Left lung (tissue), 10 donors: ENCODE data around the gene PDE4B. TPM values are rescaled to one million over a fixed set of nuclear protein-coding genes. Genes with fewer than 3 reads are reported as not detected.
A peak's percentile ranks its signal among the peaks of the same experiment; 100 is the strongest.

Experiments
- ATAC-seq: fragments of 200-7000 bp; cut with Tn5 transposase; one replicate; pipeline ENCODE4 v1.9.1; 2020; ENCODE audit warnings: moderate library complexity
- DNase-seq, 4 donors: peaks; one replicate each; pipeline ENCODE4 v3.0.0-alpha.2; 2013 to 2020
- H3K27ac ChIP-seq, 2 donors: fragments of 200-600 bp; sonication (generic) in 1 of 2; one replicate each; pipeline versions ENCODE4 v1.5.0 to v1.8.0; 2020 to 2021
- H3K27me3 ChIP-seq, 2 donors: fragments of 200-600 bp; sonication (generic) in 1 of 2; one replicate each; pipeline versions ENCODE4 v1.5.0 to v1.8.0; 2020 to 2021
- H3K36me3 ChIP-seq, 2 donors: fragments of 200-600 bp; sonication (generic) in 1 of 2; one replicate each; pipeline versions ENCODE4 v1.5.0 to v1.8.0; 2020 to 2021
- H3K4me1 ChIP-seq, 2 donors: fragments of 200-600 bp; one replicate each; pipeline ENCODE4 v1.8.0; 2021
- H3K4me3 ChIP-seq, 2 donors: fragments of 200-600 bp; sonication (generic) in 1 of 2; one replicate each; pipeline versions ENCODE4 v1.5.0 to v1.8.0; 2020 to 2021; ENCODE audit warnings: mild to moderate bottlenecking in 1 of 2
- H3K9me3 ChIP-seq, 2 donors: fragments of 200-600 bp; sonication (generic) in 1 of 2; one replicate each; pipeline versions ENCODE4 v1.5.0 to v1.8.0; 2020 to 2021
- CTCF ChIP-seq, 2 donors: fragments of 200-600 bp; sonication (generic) in 1 of 2; IDR thresholded peaks; one replicate each; pipeline versions ENCODE4 v1.5.0 to v1.8.0; 2021; ENCODE audit warnings: antibody characterized with exemption in 2 of 2
- intact Hi-C, 2 donors: fragments of 100-400 bp; cut with DNase I; formaldehyde crosslinking; loops; one replicate each; pipeline versions ENCODE4 v1.11.2 to v1.14.2; 2022
- polyA plus RNA-seq, 6 donors: library from polyadenylated mRNA; unstranded; fragments of 120-200 nt; gene quantifications; one replicate each; pipeline ENCODE4 v1.2.1, GENCODE V29; 2013; ENCODE audit not compliant: insufficient read length in 6 of 6
- total RNA-seq, 2 donors: library from RNA; stranded (reverse); fragmentation: NEBNext Ultra II Directional; extraction: Animal tissue kit (Norgen Biotek cat#: 25700); gene quantifications; one replicate each; pipeline ENCODE4 v1.2.1, GENCODE V29; 2021
- donor health status: DM: no; HTN: yes; CAD: no.
- donor health status: DM: no; HTN: no; CAD: no.

Gene PDE4B
- total and polyA plus RNA-seq, 8 donors = 8.6 to 50.7 (median 19.2) TPM

DNA sequence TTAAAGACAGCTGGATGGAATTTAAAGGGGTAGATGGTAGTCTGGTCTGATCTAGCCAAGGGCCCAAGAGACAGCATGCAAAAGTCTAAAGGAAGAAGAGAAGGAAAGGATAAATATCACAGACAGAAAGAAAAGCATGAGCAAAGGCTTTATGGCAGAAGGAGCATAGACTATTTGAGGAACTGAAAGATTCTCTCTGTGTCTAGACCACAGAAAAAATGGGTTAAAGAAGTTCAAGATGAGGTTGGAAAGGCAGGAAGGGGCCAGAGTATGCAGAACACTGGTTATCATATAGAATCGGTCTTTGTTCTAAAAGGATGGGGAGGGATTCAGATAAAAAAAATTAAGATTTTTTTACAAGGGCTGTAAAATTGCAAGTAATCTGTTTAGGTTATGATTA is 604.5 kb downstream of the PDE4B start:
- H3K36me3 ChIP-seq = no peaks in the 10 kb centered on the region
- ATAC-seq (peak; percentile 38), DNase-seq (no peak)
- intact Hi-C loops = no loop called here
- H3K4me1 ChIP-seq = peaks cover 0 to 54% of the 10 kb centered on the region in 2 donors
- H3K27ac ChIP-seq = peak overlapping the region in 1 of 2 donors; percentile 80
- H3K9me3 ChIP-seq = no peaks in the 10 kb centered on the region
- no peak overlapping the region for H3K4me3 ChIP-seq
- TF ChIP-seq CTCF (IDR thresholded peaks at IDR 0.05) = no peak
- no peaks in the 10 kb centered on the region for H3K27me3 ChIP-seq

DNA sequence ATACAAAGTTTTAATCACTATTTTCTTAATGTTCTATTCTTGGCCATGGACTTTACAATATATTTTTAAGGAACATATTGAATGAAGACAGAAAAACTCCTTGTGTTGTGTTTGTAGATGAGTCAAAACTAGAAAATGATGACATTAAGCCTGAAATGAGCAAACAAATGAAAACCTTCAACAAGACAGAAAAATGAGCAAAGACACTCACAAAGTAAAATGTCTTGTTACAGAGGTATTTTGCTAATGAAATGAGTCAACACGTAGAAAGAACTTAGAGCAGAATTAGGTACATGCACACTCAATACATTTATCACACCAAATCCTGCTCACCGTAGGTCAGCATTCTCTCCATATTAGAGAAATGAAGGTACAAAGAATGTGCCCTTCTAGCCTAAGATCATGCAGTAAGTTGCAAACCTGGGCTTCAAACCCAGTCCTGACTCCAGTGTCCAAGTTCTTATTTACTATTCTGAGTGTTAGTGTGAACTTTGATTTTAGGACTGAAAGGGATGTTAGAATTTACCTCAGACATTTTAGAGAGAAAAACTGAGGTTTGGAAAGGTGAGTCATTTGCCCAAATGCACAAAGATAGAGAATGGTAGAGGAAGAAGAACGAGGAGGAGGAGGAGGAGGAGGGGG is 607.3 kb downstream of the PDE4B start:
- ATAC-seq (no peak), DNase-seq (no peak)
- intact Hi-C loops = no loop called here
- no peak for TF ChIP-seq CTCF (IDR thresholded peaks at IDR 0.05)
- Histone ChIP-seq H3K27ac (no peak overlapping the region), H3K36me3 (no peaks in the 10 kb centered on the region), H3K9me3 (no peaks in the 10 kb centered on the region), H3K27me3 (no peaks in the 10 kb centered on the region), H3K4me1 (peaks cover 0 to 34% of the 10 kb centered on the region in 2 donors), H3K4me3 (no peak overlapping the region)

DNA sequence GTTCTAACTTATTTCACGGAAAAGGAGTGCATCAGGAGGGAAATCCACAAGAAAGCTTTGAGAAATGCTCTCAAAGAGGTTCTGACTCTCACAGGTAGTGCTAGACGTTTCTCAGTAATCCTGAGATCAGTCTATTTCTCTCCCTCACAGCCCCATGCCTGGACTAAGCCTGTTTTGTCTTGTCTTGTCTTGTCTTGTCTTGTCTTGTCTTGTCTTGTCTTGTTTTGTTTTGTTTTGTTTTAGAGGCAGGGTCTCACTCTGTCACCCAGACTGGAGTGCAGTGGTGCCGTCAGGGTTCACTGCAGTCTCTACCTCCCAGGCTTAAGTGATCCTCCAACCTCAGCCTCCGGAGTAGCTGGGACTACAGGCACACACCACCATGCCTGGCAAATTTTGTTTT is 608.0 kb downstream of the PDE4B start:
- no peaks in the 10 kb centered on the region for H3K27me3 ChIP-seq
- DNase-seq = no peak
- intact Hi-C loops = no loop called here
- peaks cover 0 to 28% of the 10 kb centered on the region in 2 donors for H3K4me1 ChIP-seq
- no peaks in the 10 kb centered on the region for H3K9me3 ChIP-seq
- H3K4me3 ChIP-seq = no peak overlapping the region
- no peaks in the 10 kb centered on the region for H3K36me3 ChIP-seq
- TF ChIP-seq CTCF (IDR thresholded peaks at IDR 0.05) = no peak
- no peak overlapping the region for H3K27ac ChIP-seq
- ATAC-seq = no peak

DNA sequence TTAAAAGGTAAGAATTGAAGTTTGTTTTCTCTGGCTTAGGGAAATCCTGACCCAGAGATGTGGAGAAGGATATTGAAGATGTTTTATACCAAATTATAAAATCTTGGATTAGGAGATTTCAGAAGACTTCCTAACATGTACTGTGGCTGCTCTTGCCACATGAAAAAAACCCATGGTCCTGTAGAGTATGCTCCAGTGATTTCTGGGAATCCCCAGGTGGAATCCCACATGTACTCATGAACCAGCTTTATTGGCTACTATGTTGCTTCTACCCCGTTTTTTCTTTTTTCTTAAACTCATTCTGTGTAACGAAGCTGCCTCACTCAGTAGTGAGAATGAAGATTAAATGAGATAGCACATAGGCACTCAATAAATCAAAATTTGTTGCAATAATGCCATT is 608.5 kb downstream of the PDE4B start:
- H3K4me3 ChIP-seq = no peak overlapping the region
- ATAC-seq = no peak
- TF ChIP-seq CTCF (IDR thresholded peaks at IDR 0.05) = no peak

GRCh38 chr1:66402194-66402593 is 609.5 kb downstream of the PDE4B start:
- no peak overlapping the region for H3K27ac ChIP-seq
- peaks cover 0 to 14% of the 10 kb centered on the region in 2 donors for H3K4me1 ChIP-seq
- no peaks in the 10 kb centered on the region for H3K9me3 ChIP-seq
- DNase-seq (peak in 1 of 4 donors; percentile 60), ATAC-seq (peak; percentile 21)
- H3K27me3 ChIP-seq = no peaks in the 10 kb centered on the region
- TF ChIP-seq CTCF (IDR thresholded peaks at IDR 0.05) = no peak
- intact Hi-C loops = no loop called here
- no peak overlapping the region for H3K4me3 ChIP-seq
- H3K36me3 ChIP-seq = no peaks in the 10 kb centered on the region

More for the DNA sequence above, 608.5 kb downstream of the PDE4B start:
- no peaks in the 10 kb centered on the region for H3K36me3 ChIP-seq
- H3K27ac ChIP-seq = no peak overlapping the region
- H3K9me3 ChIP-seq = no peaks in the 10 kb centered on the region
- intact Hi-C loops = no loop called here
- no peak for DNase-seq
- peaks cover 0 to 22% of the 10 kb centered on the region in 2 donors for H3K4me1 ChIP-seq
- no peaks in the 10 kb centered on the region for H3K27me3 ChIP-seq
